K562 (cell line): ENCODE results near the gene C14orf180. TPM values are rescaled to one million over a fixed set of nuclear protein-coding genes. Genes with fewer than 3 reads are reported as not detected.

Source experiments
- ATAC-seq: fragments of 200-7000 bp; cut with Tn5 transposase; 3 replicates; pipeline ENCODE4 v1.9.1; 2020; ENCODE audit warnings: moderate library complexity
- BruUV-seq: library from RNA; stranded (reverse); fragments of 400-500 nt; replicated peaks from 2 replicates; lab custom pipeline; 2021; lab: Mats Ljungman, UMichigan
- CTCF ChIA-PET: fragments of 300-600 bp; formaldehyde crosslinking; extraction: SDS; loops from one replicate; lab custom pipeline; 2021; ENCODE audit warnings: low intra/inter-chr PET ratio; lab: Yijun Ruan, JAX
- POLR2A ChIA-PET: fragments of 300-600, 350-650 bp; sonication (Branson Sonifier 250); formaldehyde crosslinking; extraction: SDS; loops from one replicate; lab custom pipeline; 2021; ENCODE audit warnings: antibody characterized with exemption, inconsistent platforms; lab: Yijun Ruan, JAX
- DNase-seq, 4 experiments: peaks; one replicate each; pipeline versions ENCODE4 v3.0.0 to v3.0.0-alpha.2; 2011 to 2018; ENCODE audit warnings: low spot score in 3 of 4, mixed read lengths in 3 of 4; ENCODE audit errors: extremely low read depth in 1 of 4
- FAIRE-seq: peaks from 2 replicates; lab custom pipeline; 2011; peaks lifted over from hg19 to GRCh38; lab: Jason Lieb, UNC
- H2AFZ ChIP-seq: 2 replicates; pipeline ENCODE4 v1.6.0; 2011; ENCODE audit warnings: low read depth, low read length, control low read depth, inconsistent platforms
- H3K27ac ChIP-seq: fragments of 200-600 bp; 3 replicates; pipeline ENCODE4 v1.8.0; 2011; ENCODE audit warnings: low read depth, mild to moderate bottlenecking, control low read depth, inconsistent platforms, low read length, moderate library complexity, mixed read lengths; ENCODE audit errors: extremely low read depth
- H3K27me3 ChIP-seq, 2 experiments: fragments of 300-600 bp in 1 of 2; 2 replicates in 1 of 2; 3 replicates in 1 of 2; pipeline versions ENCODE4 v1.6.0 to v1.8.0; 2011; ENCODE audit warnings: inconsistent platforms in 2 of 2, low read length in 2 of 2, mild to moderate bottlenecking in 1 of 2, mixed read lengths in 1 of 2, moderate library complexity in 1 of 2; ENCODE audit not compliant: control insufficient read depth in 2 of 2, insufficient read depth in 2 of 2
- H3K36me3 ChIP-seq: fragments of 300-600 bp; 3 replicates; pipeline ENCODE4 v1.8.0; 2011; ENCODE audit warnings: mild to moderate bottlenecking, low read length, inconsistent platforms; ENCODE audit not compliant: control insufficient read depth, insufficient read depth
- H3K4me1 ChIP-seq, 2 experiments: fragments of 200-600 bp in 1 of 2; replicated peaks in 1 of 2; 2 replicates in 1 of 2; 3 replicates in 1 of 2; pipeline versions ENCODE4 v1.5.1 to v1.8.0; 2011; ENCODE audit warnings: inconsistent platforms in 2 of 2, low read length in 2 of 2, mild to moderate bottlenecking in 1 of 2, mixed read lengths in 1 of 2, moderate library complexity in 1 of 2; ENCODE audit not compliant: control insufficient read depth in 2 of 2, insufficient read depth in 2 of 2
- H3K4me2 ChIP-seq: 2 replicates; pipeline ENCODE4 v1.6.1; 2011; ENCODE audit warnings: low read length, control low read depth, inconsistent platforms, mixed read lengths; ENCODE audit not compliant: insufficient read depth
- H3K4me3 ChIP-seq: fragments of 200-600 bp; sonication (generic), shearing (Covaris generic); 2 replicates; pipeline ENCODE4 v1.5.1; 2016; ENCODE audit warnings: control low read depth, inconsistent platforms
- H3K79me2 ChIP-seq: fragments of 200-600 bp; 3 replicates; pipeline ENCODE4 v1.8.0; 2011; ENCODE audit warnings: low read length, inconsistent platforms; ENCODE audit not compliant: control insufficient read depth, insufficient read depth
- H3K9ac ChIP-seq, 2 experiments: 2 replicates each; pipeline versions ENCODE4 v1.6.0 to v1.6.1; 2011; ENCODE audit warnings: low read depth in 2 of 2, low read length in 2 of 2, control low read depth in 1 of 2, inconsistent platforms in 1 of 2, mild to moderate bottlenecking in 1 of 2, mixed read lengths in 1 of 2; ENCODE audit not compliant: insufficient read depth in 1 of 2
- H3K9me1 ChIP-seq: one replicate; pipeline ENCODE4 v1.6.0; 2011; ENCODE audit warnings: inconsistent platforms, mild to moderate bottlenecking, low read length, moderate library complexity; ENCODE audit not compliant: control insufficient read depth, insufficient read depth
- H3K9me3 ChIP-seq: replicated peaks from 2 replicates; pipeline ENCODE4 v1.5.1; 2011; ENCODE audit warnings: low read depth, low read length, inconsistent platforms; ENCODE audit not compliant: control insufficient read depth, insufficient read depth
- H4K20me1 ChIP-seq: replicated peaks from 2 replicates; pipeline ENCODE4 v1.6.1; 2011; ENCODE audit warnings: low read length, inconsistent platforms, mixed read lengths; ENCODE audit not compliant: control insufficient read depth, insufficient read depth
- CTBP1 ChIP-seq: fragments of 450-650 bp; IDR thresholded peaks from 2 replicates; pipeline ENCODE4 v1.6.1; 2016; ENCODE audit warnings: borderline replicate concordance
- FOXP1 ChIP-seq: sonication (generic); formaldehyde crosslinking; IDR thresholded peaks from 2 replicates; pipeline ENCODE4 v1.8.0; 2022; ENCODE audit warnings: mild to moderate bottlenecking, missing genetic modification reagents
- NFIX ChIP-seq: fragments of 250-450 bp; sonication (Bioruptor Pico); IDR thresholded peaks from 2 replicates; pipeline ENCODE4 v1.4.0; 2020; ENCODE audit warnings: low read depth, mild to moderate bottlenecking, moderate library complexity
- SAFB2 ChIP-seq: fragments of 200-400 bp; formaldehyde crosslinking; IDR thresholded peaks from 2 replicates; pipeline ENCODE4 v1.6.1; 2018; ENCODE audit warnings: borderline replicate concordance, low read length, low read depth, moderate library complexity; ENCODE audit not compliant: severe bottlenecking
- SMARCC2 ChIP-seq: fragments of 450-650 bp; IDR thresholded peaks from 2 replicates; pipeline ENCODE4 v1.6.1; 2017; ENCODE audit warnings: antibody characterized with exemption, moderate library complexity, mild to moderate bottlenecking, low read depth
- TAF7 ChIP-seq: fragments of 450-650 bp; IDR thresholded peaks from 2 replicates; pipeline ENCODE4 v1.6.1; 2016; ENCODE audit warnings: missing genetic modification characterization, missing compliant biosample characterization
- WGBS: fragments of 100-300 bp; shearing (Covaris generic); methylation state at CpG from one replicate; pipeline ENCODE4 v1.1.6; 2016; ENCODE audit warnings: low coverage, mixed read lengths; ENCODE audit not compliant: insufficient coverage; ENCODE audit errors: missing lambda C conversion rate; 5-methylcytosine and 5-hydroxymethylcytosine counted together
- in situ Hi-C: fragments of 300-500 bp; cut with MboI; formaldehyde crosslinking; loops from 4 replicates; pipeline ENCODE4 v1.15.0; 2018; ENCODE audit warnings: inconsistent platforms, mixed read lengths
- intact Hi-C: fragments of 100-400 bp; cut with micrococcal nuclease; formaldehyde crosslinking; loops from 2 replicates; pipeline ENCODE4 v1.14.2; 2022
- polyA plus RNA-seq, 8 experiments: library from polyadenylated mRNA; depleted of rRNA in 4 of 8; stranded (reverse) in 5 of 8; unstranded in 3 of 8; fragments of >200 nt; fragmentation: Nextera tagmentation in 2 of 8; fragmentation: Illumina TruSeq in 1 of 8; extraction: Ambion mirVana in 2 of 8; extraction: Trizol in 1 of 8; gene quantifications; 2 replicates each; pipeline versions ENCODE4 v1.2.1 to v1.2.3, GENCODE V29; 2011 to 2014; ENCODE audit warnings: inconsistent platforms in 1 of 8, missing spikeins in 1 of 8
- total RNA-seq, 7 experiments: library from RNA; depleted of rRNA in 6 of 7; stranded (reverse); fragments of >200 nt in 6 of 7; fragmentation: Illumina TruSeq in 2 of 7; extraction: Trizol in 2 of 7; gene quantifications; 2 replicates each; pipeline versions ENCODE4 v1.2.1 to v1.2.3, GENCODE V29; 2011 to 2021; ENCODE audit warnings: low replicate concordance in 1 of 7
- TF ChIP-seq, protein P1 (sequence below), 2 experiments: fragments of 150-350 bp in 1 of 2; IDR thresholded peaks; 2 replicates each; pipeline ENCODE4 v1.6.1; 2012 to 2016; ENCODE audit warnings: low read depth in 2 of 2, low read length in 2 of 2, mild to moderate bottlenecking in 1 of 2, moderate library complexity in 1 of 2
- TF ChIP-seq, protein P2 (sequence below): fragments of 450-650 bp; formaldehyde crosslinking; IDR thresholded peaks from 2 replicates; pipeline ENCODE4 v1.4.0; 2020; ENCODE audit warnings: mild to moderate bottlenecking, moderate library complexity
- TF ChIP-seq, protein P3 (sequence below): fragments of 250-450 bp; sonication (Bioruptor Pico); IDR thresholded peaks from 2 replicates; pipeline ENCODE4 v1.8.0; 2021; ENCODE audit warnings: borderline replicate concordance, mild to moderate bottlenecking, moderate library complexity; ENCODE audit not compliant: poor library complexity, severe bottlenecking
- TF ChIP-seq, protein P4 (sequence below): fragments of 200-400 bp; formaldehyde crosslinking; IDR thresholded peaks from 2 replicates; pipeline ENCODE4 v1.6.1; 2017; ENCODE audit warnings: mild to moderate bottlenecking, low read depth, low read length, moderate library complexity

C14orf180 gene
- total and polyA plus RNA-seq, 9 of the 15 experiments (the other 6 are each of a cell fraction or from before 2014, with no cell fraction given) = not detected

DNA sequence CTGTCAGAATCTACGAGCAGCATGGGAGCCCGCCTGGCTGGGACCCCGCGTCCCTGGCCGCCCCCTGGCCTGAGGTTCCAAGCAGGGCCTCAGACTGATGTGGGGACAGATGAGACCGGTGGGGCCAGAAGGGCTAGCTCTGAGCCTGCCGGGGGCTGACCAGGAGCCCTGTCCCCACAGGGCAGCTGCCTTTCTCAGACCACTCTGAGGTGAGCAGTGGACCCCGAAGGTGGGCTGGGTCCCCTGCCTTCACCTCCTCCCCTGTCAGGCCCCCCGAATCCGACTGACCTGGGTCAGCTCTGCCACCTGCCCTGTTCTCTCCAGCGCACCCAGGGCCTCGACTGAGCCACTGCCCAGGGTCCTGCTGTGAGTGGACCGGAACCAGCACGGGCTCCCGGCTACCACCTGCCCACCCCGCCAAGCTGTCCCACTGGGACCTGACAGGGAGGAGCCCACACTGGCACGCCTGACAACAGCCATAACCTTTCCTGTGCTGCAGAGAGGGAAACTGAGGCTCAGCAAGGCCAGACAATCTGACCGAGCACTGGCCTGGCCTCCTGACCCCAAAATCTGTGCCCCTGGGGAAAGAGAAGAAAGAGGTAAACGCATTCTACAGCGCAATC lies 54.7 kb downstream of the C14orf180 start:
- H3K36me3 ChIP-seq = no peaks in the 10 kb centered on the region
- in situ Hi-C loops (no loop called here), intact Hi-C loops (no loop called here)
- H3K27ac ChIP-seq = no peak overlapping the region
- ChIA-PET CTCF (no interaction called here), POLR2A (no interaction called here)
- DNase-seq (no peak), ATAC-seq (no peak), FAIRE-seq (no peak)
- H3K4me3 ChIP-seq = no peak overlapping the region
- H3K79me2 ChIP-seq = no peaks in the 10 kb centered on the region
- H4K20me1 ChIP-seq = 0 out of 2 replicates have a peak, but pooled peaks cover 3% of the 10 kb centered on the region
- H3K9ac ChIP-seq = no peak overlapping the region
- H3K9me3 ChIP-seq = no peaks in the 10 kb centered on the region
- no peaks in the 10 kb centered on the region for H3K9me1 ChIP-seq
- no TSS peak for BruUV-seq
- peaks cover 0 to 17% of the 10 kb centered on the region in 2 experiments; a peak in 2 of 5 replicates for H3K4me1 ChIP-seq
- H2AFZ ChIP-seq = no peak overlapping the region
- no peak overlapping the region for H3K4me2 ChIP-seq
- 0% methylated on average over 15 of the region's 20 CpGs for WGBS
- peaks cover 2 to 46% of the 10 kb centered on the region in 2 experiments; a peak in 3 of 5 replicates for H3K27me3 ChIP-seq
- no peak for TF ChIP-seq NFIX (CRISPR knock-in tag)
- no peak for TF ChIP-seq FOXP1 (CRISPR knock-in tag)
- no peak for TF ChIP-seq SAFB2
- TF ChIP-seq, protein P1, sequence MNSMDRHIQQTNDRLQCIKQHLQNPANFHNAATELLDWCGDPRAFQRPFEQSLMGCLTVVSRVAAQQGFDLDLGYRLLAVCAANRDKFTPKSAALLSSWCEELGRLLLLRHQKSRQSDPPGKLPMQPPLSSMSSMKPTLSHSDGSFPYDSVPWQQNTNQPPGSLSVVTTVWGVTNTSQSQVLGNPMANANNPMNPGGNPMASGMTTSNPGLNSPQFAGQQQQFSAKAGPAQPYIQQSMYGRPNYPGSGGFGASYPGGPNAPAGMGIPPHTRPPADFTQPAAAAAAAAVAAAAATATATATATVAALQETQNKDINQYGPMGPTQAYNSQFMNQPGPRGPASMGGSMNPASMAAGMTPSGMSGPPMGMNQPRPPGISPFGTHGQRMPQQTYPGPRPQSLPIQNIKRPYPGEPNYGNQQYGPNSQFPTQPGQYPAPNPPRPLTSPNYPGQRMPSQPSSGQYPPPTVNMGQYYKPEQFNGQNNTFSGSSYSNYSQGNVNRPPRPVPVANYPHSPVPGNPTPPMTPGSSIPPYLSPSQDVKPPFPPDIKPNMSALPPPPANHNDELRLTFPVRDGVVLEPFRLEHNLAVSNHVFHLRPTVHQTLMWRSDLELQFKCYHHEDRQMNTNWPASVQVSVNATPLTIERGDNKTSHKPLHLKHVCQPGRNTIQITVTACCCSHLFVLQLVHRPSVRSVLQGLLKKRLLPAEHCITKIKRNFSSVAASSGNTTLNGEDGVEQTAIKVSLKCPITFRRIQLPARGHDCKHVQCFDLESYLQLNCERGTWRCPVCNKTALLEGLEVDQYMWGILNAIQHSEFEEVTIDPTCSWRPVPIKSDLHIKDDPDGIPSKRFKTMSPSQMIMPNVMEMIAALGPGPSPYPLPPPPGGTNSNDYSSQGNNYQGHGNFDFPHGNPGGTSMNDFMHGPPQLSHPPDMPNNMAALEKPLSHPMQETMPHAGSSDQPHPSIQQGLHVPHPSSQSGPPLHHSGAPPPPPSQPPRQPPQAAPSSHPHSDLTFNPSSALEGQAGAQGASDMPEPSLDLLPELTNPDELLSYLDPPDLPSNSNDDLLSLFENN (IDR thresholded peaks at IDR 0.05; ENCODE audit: low read depth in 2 of 2, low read length in 2 of 2) = no peak
- no peak for TF ChIP-seq TAF7 (tag)
- no peak for TF ChIP-seq CTBP1
- TF ChIP-seq, protein P2, sequence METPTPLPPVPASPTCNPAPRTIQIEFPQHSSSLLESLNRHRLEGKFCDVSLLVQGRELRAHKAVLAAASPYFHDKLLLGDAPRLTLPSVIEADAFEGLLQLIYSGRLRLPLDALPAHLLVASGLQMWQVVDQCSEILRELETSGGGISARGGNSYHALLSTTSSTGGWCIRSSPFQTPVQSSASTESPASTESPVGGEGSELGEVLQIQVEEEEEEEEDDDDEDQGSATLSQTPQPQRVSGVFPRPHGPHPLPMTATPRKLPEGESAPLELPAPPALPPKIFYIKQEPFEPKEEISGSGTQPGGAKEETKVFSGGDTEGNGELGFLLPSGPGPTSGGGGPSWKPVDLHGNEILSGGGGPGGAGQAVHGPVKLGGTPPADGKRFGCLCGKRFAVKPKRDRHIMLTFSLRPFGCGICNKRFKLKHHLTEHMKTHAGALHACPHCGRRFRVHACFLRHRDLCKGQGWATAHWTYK (CRISPR knock-in tag) = no peak
- TF ChIP-seq, protein P3, sequence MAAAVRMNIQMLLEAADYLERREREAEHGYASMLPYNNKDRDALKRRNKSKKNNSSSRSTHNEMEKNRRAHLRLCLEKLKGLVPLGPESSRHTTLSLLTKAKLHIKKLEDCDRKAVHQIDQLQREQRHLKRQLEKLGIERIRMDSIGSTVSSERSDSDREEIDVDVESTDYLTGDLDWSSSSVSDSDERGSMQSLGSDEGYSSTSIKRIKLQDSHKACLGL (CRISPR knock-in tag) = no peak
- TF ChIP-seq SMARCC2 = no peak
- TF ChIP-seq, protein P4, sequence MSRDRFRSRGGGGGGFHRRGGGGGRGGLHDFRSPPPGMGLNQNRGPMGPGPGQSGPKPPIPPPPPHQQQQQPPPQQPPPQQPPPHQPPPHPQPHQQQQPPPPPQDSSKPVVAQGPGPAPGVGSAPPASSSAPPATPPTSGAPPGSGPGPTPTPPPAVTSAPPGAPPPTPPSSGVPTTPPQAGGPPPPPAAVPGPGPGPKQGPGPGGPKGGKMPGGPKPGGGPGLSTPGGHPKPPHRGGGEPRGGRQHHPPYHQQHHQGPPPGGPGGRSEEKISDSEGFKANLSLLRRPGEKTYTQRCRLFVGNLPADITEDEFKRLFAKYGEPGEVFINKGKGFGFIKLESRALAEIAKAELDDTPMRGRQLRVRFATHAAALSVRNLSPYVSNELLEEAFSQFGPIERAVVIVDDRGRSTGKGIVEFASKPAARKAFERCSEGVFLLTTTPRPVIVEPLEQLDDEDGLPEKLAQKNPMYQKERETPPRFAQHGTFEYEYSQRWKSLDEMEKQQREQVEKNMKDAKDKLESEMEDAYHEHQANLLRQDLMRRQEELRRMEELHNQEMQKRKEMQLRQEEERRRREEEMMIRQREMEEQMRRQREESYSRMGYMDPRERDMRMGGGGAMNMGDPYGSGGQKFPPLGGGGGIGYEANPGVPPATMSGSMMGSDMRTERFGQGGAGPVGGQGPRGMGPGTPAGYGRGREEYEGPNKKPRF = no peak
